Activated CD4-positive, alpha-beta memory T cell treated with anti-CD3 and anti-CD28 coated beads for 36 hours (primary cell): ENCODE data around the gene ATP5F1D. TPM values are rescaled to one million over a fixed set of nuclear protein-coding genes. Genes with fewer than 3 reads are reported as not detected.
A peak's percentile ranks its signal among the peaks of the same experiment; 100 is the strongest.
"Not testable (repeated sequence)": the region's sequence is repeated elsewhere in the genome, so short reads cannot be mapped to it uniquely, and the experiment has no call there.

Experiments used
- CTCF ChIA-PET: fragments of 350-600 bp; sonication (Branson Sonifier 250); formaldehyde crosslinking; loops from one replicate; lab custom pipeline; 2021; ENCODE audit warnings: antibody characterized with exemption, inconsistent platforms; lab: Charles Lee
- POLR2A ChIA-PET: fragments of 350-600 bp; sonication (Branson Sonifier 250); formaldehyde crosslinking; loops from one replicate; lab custom pipeline; 2021; ENCODE audit warnings: antibody characterized with exemption; lab: Charles Lee
- DNase-seq: peaks from one replicate; pipeline ENCODE4 v3.0.0-alpha.2; 2020
- H3K27ac Mint-ChIP-seq: one replicate; pipeline ENCODE4 v1.8.0; 2021; ENCODE audit warnings: mixed read lengths
- H3K27me3 Mint-ChIP-seq: one replicate; pipeline ENCODE4 v1.8.0; 2021; ENCODE audit warnings: mixed read lengths
- H3K36me3 Mint-ChIP-seq: one replicate; pipeline ENCODE4 v1.8.0; 2021; ENCODE audit warnings: mixed read lengths
- H3K4me1 Mint-ChIP-seq: one replicate; pipeline ENCODE4 v1.8.0; 2021; ENCODE audit warnings: low read depth, mixed read lengths
- H3K4me3 Mint-ChIP-seq: one replicate; pipeline ENCODE4 v1.8.0; 2021; ENCODE audit warnings: mild to moderate bottlenecking, mixed read lengths
- H3K9me3 Mint-ChIP-seq: one replicate; pipeline ENCODE4 v1.8.0; 2021; ENCODE audit warnings: mixed read lengths
- intact Hi-C: fragments of 100-400 bp; cut with micrococcal nuclease; formaldehyde crosslinking; loops from one replicate; pipeline ENCODE4 v1.15.1; 2023
- total RNA-seq, 2 experiments: library from RNA; stranded (reverse); gene quantifications; one replicate each; pipeline ENCODE4 v1.2.3, GENCODE V29; 2021

ATP5F1D gene
- 100 to 1,000 TPM; 178 to 192 TPM for total RNA-seq

DNA sequence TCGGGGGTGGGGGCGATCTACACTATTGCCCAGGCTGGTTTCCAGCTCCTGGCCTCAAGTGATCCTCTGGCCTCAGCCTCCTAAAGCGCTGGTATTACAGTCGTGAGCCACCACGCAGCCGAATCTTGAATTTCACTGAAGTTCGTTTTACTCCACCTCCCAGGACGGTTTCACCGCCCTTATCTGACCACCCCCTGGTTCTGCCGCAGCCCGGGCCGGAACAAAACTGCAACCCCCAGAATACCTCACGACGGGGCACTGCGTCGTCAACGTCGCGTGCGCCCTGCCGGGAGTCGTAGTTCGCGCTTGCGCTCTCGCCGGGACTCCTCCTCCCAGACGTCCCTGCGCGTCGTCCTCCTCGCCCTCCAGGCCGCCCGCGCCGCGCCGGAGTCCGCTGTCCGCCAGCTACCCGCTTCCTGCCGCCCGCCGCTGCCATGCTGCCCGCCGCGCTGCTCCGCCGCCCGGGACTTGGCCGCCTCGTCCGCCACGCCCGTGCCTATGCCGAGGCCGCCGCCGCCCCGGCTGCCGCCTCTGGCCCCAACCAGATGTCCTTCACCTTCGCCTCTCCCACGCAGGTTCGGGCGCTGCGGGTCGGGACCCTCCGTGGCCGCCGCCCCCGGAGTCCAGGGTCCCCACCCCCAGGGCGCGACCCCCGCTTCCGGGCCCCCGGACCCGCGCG is at the start of gene ATP5F1D:
Gene ATP5F1D (plus strand): TSS at position 335 of the 679 bp plus-strand sequence. CDS start 100 bp downstream, at position 435.
- peaks cover 37% of the 10 kb centered on the region for H3K4me1 Mint-ChIP-seq

DNA sequence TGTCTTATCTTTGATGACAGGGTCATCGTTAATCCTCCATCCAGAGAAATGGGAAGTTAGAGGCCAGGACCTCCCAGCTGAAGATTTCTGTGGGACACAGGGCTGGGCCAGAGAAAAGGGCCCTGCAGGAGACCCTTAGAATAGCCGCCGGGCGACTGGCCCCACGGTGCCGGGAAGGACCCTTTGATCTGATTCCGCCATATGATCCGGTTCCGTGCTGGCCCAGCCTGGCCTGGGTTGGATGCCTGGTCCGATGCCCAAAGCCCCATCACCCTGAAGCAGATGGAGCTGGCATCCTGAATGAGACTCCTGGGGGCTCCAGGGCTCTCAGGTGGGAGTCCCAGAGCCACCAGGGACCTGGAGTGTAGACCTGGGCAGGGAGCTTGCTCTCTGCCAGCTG is 42.0 kb upstream of the ATP5F1D start:
- CTCF ChIA-PET = interaction anchor here (0.8 to 1.3 kb wide), 2 partner anchors 41 to 86 kb away, joined by 3 to 8 read pairs; no protein-coding TSS in a partner anchor

More for the DNA sequence above, at the start of gene ATP5F1D:
- Mint-ChIP-seq H3K4me3 (peak within 1 kb of the TSS; percentile 91), H3K27ac (peak within 1 kb of the TSS; percentile 80), H3K36me3 (no peaks in the 10 kb centered on the region), H3K9me3 (no peaks in the 10 kb centered on the region), H3K27me3 (peaks cover 9% of the 10 kb centered on the region)
- intact Hi-C loops = loop anchor here (2.0 to 5.0 kb wide), 5 partner anchors 109 to 321 kb away; partner anchors contain the start of genes GPX4, GRIN3B, RNU6-2 and TMEM259
- CTCF ChIA-PET = interaction anchor here (0.6 to 8.1 kb wide), 10 partner anchors 20 to 257 kb away, joined by 3 to 649 read pairs (median 4); partner anchors contain the start of genes CIRBP and WDR18
- DNase-seq = peak; percentile 96
- POLR2A ChIA-PET = interaction anchor here (0.8 to 2.7 kb wide), 3 partner anchors 28 to 31 kb away, joined by 3 to 10 read pairs (median 4); partner anchors contain the start of gene CIRBP

DNA sequence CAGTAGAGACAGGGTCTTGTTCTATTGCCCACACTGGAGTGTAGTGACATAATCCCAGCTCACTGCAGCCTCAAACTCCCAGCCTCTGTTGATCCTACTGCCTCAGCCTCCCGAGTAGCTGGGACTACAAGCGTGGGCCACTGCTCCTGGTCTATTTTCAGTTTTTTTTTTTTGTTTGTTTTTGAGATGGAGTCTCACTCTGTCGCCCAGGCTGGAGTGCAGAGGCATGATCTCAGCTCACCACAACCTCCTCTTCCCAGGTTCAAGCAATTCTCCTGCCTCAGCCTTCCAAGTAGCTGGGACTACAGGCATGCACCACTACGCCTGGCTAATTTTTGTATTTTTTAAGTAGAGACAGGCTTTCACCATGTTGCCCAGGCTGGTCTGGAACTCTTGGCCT is 40.9 kb upstream of the ATP5F1D start:
- H3K9me3 Mint-ChIP-seq, DNase-seq, H3K36me3 Mint-ChIP-seq, H3K27ac Mint-ChIP-seq, H3K27me3 Mint-ChIP-seq, H3K4me3 Mint-ChIP-seq, intact Hi-C loops: not testable (repeated sequence)
- ChIA-PET CTCF (interaction anchor here (0.6 to 1.3 kb wide), 2 partner anchors 12 to 40 kb away, joined by 3 to 8 read pairs; no protein-coding TSS in a partner anchor), POLR2A (interaction anchor here (1.2 kb wide), 1 partner anchor 67 kb away, joined by 3 read pairs; no protein-coding TSS in a partner anchor)
- peaks cover 13% of the 10 kb centered on the region for H3K4me1 Mint-ChIP-seq

More for the DNA sequence above, 42.0 kb upstream of the ATP5F1D start:
- Mint-ChIP-seq H3K4me3 (no peak overlapping the region), H3K27ac (no peak overlapping the region), H3K36me3 (no peaks in the 10 kb centered on the region), H3K9me3 (no peaks in the 10 kb centered on the region), H3K4me1 (peaks cover 13% of the 10 kb centered on the region), H3K27me3 (no peaks in the 10 kb centered on the region)
- POLR2A ChIA-PET = no interaction called here
- DNase-seq = no peak
- intact Hi-C loops = no loop called here

DNA sequence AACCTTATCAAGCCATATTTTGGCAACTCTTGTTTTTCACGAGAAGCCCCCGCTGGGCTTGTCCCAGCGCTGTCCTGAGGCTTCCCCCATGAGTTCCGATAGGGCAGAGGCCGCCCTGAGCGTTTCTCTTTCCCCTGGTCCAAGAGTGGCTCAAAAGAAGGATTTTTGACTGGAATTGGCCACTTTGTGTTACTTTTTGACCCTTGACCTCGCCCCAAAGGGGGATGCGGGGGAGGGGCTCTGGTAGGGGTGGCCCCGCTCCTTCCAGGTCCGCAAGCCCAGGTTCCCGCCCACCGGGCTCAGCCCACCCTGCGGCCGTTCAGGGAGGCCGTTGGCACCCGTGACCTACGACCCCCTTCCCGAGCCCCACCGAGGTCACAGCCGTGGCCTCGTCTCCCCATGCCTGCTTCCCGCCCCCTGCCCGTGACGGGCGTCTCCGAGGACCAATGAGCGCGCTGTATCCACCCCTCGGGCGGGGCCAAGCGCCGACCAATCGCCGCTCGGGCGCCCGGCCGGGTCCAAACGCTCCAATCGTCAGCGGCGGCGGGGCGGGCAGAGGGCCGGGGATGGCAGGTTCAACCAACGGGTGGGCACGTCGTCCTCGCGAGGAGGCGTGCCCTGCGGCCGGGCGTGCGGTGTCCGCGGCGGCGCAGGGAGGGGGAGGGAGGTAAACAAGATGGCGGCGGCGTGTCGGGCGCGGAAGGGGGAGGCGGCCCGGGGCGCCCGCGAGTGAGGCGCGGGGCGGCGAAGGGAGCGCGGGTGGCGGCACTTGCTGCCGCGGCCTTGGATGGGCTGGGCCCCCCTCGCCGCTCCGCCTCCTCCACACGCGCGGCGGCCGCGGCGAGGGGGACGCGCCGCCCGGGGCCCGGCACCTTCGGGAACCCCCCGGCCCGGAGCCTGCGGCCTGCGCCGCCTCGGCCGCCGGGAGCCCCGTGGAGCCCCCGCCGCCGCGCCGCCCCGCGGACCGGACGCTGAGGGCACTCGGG is 36.1 kb upstream of the ATP5F1D start, which contains the start of gene STK11:
Gene STK11 (plus strand): TSS at position 665 of the 986 bp plus-strand sequence. CDS start 1,136 bp downstream, outside the sequence.
- ChIA-PET CTCF (interaction anchor here (2.7 kb wide), 1 partner anchor 39 kb away, joined by 12 read pairs; no protein-coding TSS in a partner anchor), POLR2A (no interaction called here)
- intact Hi-C loops = loop anchor here (1.0 kb wide), 1 partner anchor 73 kb away; no protein-coding TSS in a partner anchor
- H3K4me3 Mint-ChIP-seq = peak within 1 kb of the TSS; percentile 91
- peak within 1 kb of the TSS; percentile 81 for H3K27ac Mint-ChIP-seq
- H3K27me3 Mint-ChIP-seq = no peaks in the 10 kb centered on the region
- DNase-seq = peak; percentile 100
- peaks cover 16% of the 10 kb centered on the region for H3K36me3 Mint-ChIP-seq
- H3K4me1 Mint-ChIP-seq = peaks cover 24% of the 10 kb centered on the region
- no peaks in the 10 kb centered on the region for H3K9me3 Mint-ChIP-seq

DNA sequence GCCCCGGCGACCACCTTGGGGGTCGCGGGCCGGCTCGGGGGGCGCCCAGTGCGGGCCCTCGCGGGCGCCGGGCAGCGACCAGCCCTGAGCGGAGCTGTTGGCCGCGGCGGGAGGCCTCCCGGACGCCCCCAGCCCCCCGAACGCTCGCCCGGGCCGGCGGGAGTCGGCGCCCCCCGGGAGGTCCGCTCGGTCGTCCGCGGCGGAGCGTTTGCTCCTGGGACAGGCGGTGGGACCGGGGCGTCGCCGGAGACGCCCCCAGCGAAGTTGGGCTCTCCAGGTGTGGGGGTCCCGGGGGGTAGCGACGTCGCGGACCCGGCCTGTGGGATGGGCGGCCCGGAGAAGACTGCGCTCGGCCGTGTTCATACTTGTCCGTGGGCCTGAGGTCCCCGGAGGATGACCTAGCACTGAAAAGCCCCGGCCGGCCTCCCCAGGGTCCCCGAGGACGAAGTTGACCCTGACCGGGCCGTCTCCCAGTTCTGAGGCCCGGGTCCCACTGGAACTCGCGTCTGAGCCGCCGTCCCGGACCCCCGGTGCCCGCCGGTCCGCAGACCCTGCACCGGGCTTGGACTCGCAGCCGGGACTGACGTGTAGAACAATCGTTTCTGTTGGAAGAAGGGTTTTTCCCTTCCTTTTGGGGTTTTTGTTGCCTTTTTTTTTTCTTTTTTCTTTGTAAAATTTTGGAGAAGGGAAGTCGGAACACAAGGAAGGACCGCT is 35.2 kb upstream of the ATP5F1D start:
- H3K36me3 Mint-ChIP-seq = peaks cover 17% of the 10 kb centered on the region
- H3K27ac Mint-ChIP-seq = peak overlapping the region; percentile 81
- ChIA-PET CTCF (no interaction called here), POLR2A (interaction anchor here (1.0 kb wide), 1 partner anchor 93 kb away, joined by 3 read pairs; no protein-coding TSS in a partner anchor)
- intact Hi-C loops = no loop called here
- peaks cover 28% of the 10 kb centered on the region for H3K4me1 Mint-ChIP-seq
- no peaks in the 10 kb centered on the region for H3K27me3 Mint-ChIP-seq
- peak overlapping the region; percentile 91 for H3K4me3 Mint-ChIP-seq
- no peaks in the 10 kb centered on the region for H3K9me3 Mint-ChIP-seq
- DNase-seq = no peak

DNA sequence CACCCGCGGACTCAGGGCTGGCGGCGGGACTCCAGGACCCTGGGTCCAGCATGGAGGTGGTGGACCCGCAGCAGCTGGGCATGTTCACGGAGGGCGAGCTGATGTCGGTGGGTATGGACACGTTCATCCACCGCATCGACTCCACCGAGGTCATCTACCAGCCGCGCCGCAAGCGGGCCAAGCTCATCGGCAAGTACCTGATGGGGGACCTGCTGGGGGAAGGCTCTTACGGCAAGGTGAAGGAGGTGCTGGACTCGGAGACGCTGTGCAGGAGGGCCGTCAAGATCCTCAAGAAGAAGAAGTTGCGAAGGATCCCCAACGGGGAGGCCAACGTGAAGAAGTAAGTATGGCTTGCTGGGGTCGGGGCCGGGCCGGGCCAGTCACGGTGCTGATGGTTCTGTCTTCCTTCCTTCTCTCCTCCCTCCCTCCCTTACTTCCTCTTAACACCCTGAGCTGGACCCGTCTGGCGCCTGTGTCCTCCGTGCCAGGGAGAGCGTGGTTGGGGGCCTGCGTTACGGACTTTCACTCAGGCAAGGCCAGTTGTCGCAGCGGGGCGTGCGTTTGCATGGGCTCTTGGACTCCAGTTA is 34.6 kb upstream of the ATP5F1D start:
- Mint-ChIP-seq H3K9me3 (no peaks in the 10 kb centered on the region), H3K27ac (peak overlapping the region; percentile 81), H3K4me3 (peak overlapping the region; percentile 91), H3K27me3 (no peaks in the 10 kb centered on the region), H3K4me1 (peaks cover 32% of the 10 kb centered on the region), H3K36me3 (peaks cover 20% of the 10 kb centered on the region)
- POLR2A ChIA-PET = interaction anchor here (1.0 kb wide), 1 partner anchor 94 kb away, joined by 3 read pairs; no protein-coding TSS in a partner anchor
- intact Hi-C loops = no loop called here
- DNase-seq = peak; percentile 51
- CTCF ChIA-PET = no interaction called here

DNA sequence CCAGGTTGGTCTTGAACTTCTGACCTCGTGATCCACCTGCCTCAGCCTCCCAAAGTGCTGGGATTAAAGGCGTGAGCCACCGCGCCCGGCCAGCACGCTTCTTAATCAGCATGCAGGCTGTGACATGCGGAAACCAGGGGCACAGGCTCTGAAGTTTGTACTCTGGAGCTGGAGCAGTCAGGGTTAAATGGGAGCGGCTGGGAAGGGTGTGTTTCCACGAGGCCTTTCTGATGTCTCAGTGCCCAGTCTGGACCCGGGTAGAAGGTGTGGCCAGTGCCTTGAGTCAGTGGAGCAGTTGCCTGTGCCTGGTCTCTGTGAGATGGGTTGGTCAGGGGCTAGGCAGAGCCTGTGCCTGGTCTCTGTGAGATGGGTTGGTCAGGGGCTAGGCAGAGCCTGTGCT is 32.7 kb upstream of the ATP5F1D start:
- H3K4me1 Mint-ChIP-seq = peaks cover 31% of the 10 kb centered on the region
- POLR2A ChIA-PET, DNase-seq, H3K27me3 Mint-ChIP-seq, H3K27ac Mint-ChIP-seq, intact Hi-C loops, H3K9me3 Mint-ChIP-seq: not testable (repeated sequence)
- CTCF ChIA-PET = interaction anchor here (1.3 kb wide), 1 partner anchor 35 kb away, joined by 4 read pairs; no protein-coding TSS in a partner anchor
- peaks cover 26% of the 10 kb centered on the region for H3K36me3 Mint-ChIP-seq
- H3K4me3 Mint-ChIP-seq = peak overlapping the region; percentile 8

DNA sequence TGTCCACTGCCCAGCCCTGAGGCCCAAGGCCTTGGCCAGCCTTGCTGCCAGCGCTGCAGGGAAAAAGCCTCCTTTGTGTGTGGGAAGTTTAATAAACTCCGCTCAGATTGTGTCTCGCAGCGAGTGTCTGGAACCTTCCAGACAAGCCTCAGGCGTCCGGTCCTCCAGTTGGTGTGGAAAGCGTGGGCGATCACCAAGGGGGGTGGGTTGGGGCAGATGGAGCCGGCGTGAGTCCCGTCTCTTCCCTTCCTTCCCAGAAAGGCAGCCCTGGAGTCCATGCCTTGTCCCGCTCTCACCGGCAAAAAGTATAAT is 31.4 kb upstream of the ATP5F1D start:
- Mint-ChIP-seq H3K4me3 (no peak overlapping the region), H3K9me3 (no peaks in the 10 kb centered on the region), H3K36me3 (peaks cover 27% of the 10 kb centered on the region), H3K27me3 (no peaks in the 10 kb centered on the region), H3K27ac (no peak overlapping the region), H3K4me1 (peaks cover 32% of the 10 kb centered on the region)
- intact Hi-C loops = no loop called here
- no peak for DNase-seq
- ChIA-PET POLR2A (no interaction called here), CTCF (interaction anchor here (1.3 kb wide), 2 partner anchors 34 to 97 kb away, joined by 3 to 4 read pairs; no protein-coding TSS in a partner anchor)

DNA sequence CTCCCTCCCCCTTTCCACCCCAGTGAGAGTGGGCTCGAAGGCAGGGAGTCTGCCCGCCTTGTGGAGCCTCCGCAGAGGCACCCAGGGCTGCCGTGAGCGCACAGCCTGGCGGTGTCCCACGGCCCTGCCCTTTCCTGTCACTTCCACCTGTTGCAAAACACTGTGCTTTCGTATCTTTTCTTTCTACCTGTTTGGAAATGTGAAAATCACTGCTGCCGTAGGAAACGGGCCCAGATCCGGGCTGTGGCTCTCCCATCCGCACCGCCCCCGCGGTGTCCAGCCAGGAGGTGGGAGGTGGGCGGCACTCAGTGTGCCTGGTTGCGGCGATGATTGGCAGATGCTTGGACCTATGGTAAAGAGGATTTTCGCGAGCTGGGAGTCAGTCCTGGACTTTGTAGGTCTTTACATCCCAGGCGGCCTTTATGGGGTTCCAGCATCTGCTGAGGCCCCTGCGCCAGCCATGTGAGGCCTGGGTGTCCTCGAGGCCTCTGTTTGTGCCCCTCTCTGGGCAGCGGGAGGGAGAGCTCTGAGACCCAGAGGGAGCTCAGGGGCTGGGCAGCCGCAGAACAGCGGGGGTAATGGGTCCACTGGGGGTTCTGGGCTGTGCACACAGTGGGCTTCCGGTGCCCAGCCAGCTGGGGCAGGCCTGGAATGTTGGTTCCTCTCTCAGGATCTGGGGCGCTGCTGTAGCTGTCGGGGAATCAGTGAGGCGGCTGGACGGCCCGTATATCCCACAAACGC is 29.9 kb upstream of the ATP5F1D start:
- peak overlapping the region; percentile 64 for H3K27ac Mint-ChIP-seq
- CTCF ChIA-PET = interaction anchor here (1.1 to 1.9 kb wide), 2 partner anchors 11 to 99 kb away, joined by 3 to 6 read pairs; no protein-coding TSS in a partner anchor
- POLR2A ChIA-PET = interaction anchor here (0.6 kb wide), 1 partner anchor 1266 kb away, joined by 4 read pairs; no protein-coding TSS in a partner anchor
- no peaks in the 10 kb centered on the region for H3K27me3 Mint-ChIP-seq
- DNase-seq = no peak
- H3K4me3 Mint-ChIP-seq = no peak overlapping the region
- intact Hi-C loops = no loop called here
- H3K9me3 Mint-ChIP-seq = no peaks in the 10 kb centered on the region
- peaks cover 26% of the 10 kb centered on the region for H3K36me3 Mint-ChIP-seq
- peaks cover 32% of the 10 kb centered on the region for H3K4me1 Mint-ChIP-seq
